H7 (cell line): Measurements from ENCODE around the gene RGMA. TPM values are rescaled to one million over a fixed set of nuclear protein-coding genes. Genes with fewer than 3 reads are reported as not detected.
A peak's percentile ranks its signal among the peaks of the same experiment; 100 is the strongest.

ENCODE experiments used
- DNase-seq: peaks from one replicate; pipeline ENCODE4 v3.0.0; 2012
- H3K27me3 ChIP-seq: 2 replicates; pipeline ENCODE4 v1.6.0; 2011; ENCODE audit warnings: mild to moderate bottlenecking, low read length; ENCODE audit not compliant: control insufficient read depth, insufficient read depth
- H3K36me3 ChIP-seq: replicated peaks from 2 replicates; pipeline ENCODE4 v1.5.1; 2011; ENCODE audit warnings: low read length; ENCODE audit not compliant: control insufficient read depth, insufficient read depth
- H3K4me3 ChIP-seq: 2 replicates; pipeline ENCODE4 v1.5.1; 2011; ENCODE audit warnings: low read depth, mild to moderate bottlenecking, control low read depth, low read length, moderate library complexity; ENCODE audit not compliant: insufficient read depth
- total RNA-seq: library from RNA; depleted of rRNA; stranded (reverse); fragments of >200 nt; shearing (Covaris generic); gene quantifications from 2 replicates; pipeline ENCODE4 v1.2.3, GENCODE V29; 2014; rRNA removed

Gene RGMA, protein sequence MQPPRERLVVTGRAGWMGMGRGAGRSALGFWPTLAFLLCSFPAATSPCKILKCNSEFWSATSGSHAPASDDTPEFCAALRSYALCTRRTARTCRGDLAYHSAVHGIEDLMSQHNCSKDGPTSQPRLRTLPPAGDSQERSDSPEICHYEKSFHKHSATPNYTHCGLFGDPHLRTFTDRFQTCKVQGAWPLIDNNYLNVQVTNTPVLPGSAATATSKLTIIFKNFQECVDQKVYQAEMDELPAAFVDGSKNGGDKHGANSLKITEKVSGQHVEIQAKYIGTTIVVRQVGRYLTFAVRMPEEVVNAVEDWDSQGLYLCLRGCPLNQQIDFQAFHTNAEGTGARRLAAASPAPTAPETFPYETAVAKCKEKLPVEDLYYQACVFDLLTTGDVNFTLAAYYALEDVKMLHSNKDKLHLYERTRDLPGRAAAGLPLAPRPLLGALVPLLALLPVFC
- 32.6 and 34.3 TPM in 2 replicates for total RNA-seq

DNA sequence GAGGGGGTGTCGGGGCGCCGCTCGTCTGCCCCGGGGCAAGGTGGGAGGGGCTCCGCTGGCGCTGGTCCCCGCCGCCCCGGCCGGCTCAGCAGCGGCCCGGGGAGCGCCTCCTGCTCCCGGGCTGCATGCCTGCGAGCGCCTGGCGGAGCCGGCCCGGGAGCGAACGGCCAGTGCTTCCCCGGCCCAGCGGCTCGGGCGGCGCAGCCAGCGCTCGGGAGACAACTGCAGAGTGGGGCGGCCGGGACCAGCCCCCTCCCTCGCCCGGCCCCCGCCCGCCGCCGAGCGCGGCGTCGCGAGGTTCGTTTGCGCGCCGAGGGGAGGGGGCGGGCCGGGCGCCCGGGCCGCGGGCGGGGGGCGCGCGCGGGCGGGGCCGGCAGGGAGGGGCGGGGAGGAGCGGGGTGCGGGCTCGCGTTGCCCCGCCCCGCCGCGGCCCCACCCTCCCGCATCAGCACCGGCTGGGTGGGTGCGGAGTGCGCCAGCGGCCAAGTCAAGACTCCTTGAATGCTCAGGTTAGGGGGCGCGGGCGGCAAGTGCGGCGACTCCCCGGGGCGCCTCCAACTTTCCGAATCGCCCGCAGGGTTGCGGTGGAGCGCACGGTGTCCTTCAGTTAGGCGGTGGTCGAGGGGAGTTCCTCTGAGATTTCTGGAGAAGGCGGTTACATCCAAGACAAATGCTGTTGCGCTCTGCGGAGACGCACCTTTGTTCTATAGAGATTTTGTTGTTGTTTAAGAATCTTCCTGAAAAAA, at the start of gene RGMA:
RGMA (minus strand) TSS at position 231 of the 746 bp plus-strand sequence. CDS start 279 bp downstream, outside the sequence.
- H3K27me3 ChIP-seq, result peaks cover 45% of the 10 kb centered on the region
- DNase-seq, result peak; percentile 97

DNA sequence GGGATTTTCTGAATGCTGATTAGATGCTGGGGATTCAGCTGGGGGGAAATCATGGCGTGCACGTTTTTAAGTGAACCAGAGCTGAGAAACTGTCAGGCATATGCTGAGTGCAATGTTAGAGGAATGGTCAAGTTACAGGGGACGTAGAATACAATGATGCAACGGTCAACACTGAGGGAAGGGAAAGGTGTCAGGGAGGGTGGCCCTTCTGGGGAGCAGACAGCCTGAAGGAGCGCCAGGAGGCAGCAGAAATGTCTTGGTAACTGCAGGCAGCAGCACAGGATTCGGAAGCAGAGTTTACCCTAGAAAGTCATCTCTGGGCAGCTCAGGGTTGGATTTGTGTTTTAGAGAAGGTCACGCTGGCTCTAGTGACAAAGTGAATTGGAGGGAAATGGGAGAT, 47.6 kb upstream of the RGMA start:
- Histone ChIP-seq H3K27me3 (peaks cover 10% of the 10 kb centered on the region), H3K4me3 (no peak overlapping the region), H3K36me3 (no peaks in the 10 kb centered on the region)
- no peak for DNase-seq

More for the DNA sequence above, at the start of gene RGMA:
- no peaks in the 10 kb centered on the region for H3K36me3 ChIP-seq
- H3K4me3 ChIP-seq, result peak within 1 kb of the TSS; percentile 57

DNA sequence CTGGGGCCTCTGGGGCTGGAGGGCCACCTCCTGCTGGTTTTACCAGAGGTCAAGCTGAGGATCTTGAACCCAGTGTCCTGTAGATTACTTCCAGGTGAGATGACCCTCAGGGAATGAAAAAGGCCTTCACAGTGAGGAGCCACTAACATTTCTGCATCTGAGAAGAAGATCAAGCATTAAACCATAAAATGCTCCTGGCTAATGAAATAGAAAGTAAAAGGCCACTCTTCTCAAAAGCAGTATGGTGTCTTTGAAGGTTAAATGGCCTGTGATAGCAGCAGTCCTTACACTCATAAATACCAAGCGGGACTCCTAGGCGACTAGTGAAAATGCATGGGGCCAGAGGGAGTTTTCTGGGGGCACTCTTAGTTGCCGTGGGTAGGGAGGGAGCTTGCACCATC, 47.0 kb upstream of the RGMA start:
- no peaks in the 10 kb centered on the region for H3K36me3 ChIP-seq
- H3K27me3 ChIP-seq, result peaks cover 10% of the 10 kb centered on the region
- no peak for DNase-seq
- no peak overlapping the region for H3K4me3 ChIP-seq

DNA sequence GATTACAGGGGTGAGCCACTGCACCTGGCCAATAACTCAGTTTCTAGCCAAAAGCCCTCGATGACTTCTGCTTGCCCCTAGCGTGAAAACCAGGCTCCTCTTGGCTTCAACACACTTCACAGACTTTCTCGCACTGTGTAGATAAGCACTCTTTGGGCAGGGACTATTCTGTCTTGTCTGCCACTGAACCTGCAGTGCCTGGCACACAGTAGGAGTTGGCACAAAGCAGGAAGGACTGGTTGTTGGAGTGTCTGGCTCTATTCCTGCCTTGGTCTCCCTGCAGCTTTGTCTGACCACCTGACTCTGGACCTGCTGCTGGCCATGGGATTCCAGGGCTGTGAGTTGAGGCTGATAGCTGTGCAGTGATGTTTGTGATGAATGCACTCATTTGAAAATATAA, 46.4 kb upstream of the RGMA start:
- no peak for DNase-seq

DNA sequence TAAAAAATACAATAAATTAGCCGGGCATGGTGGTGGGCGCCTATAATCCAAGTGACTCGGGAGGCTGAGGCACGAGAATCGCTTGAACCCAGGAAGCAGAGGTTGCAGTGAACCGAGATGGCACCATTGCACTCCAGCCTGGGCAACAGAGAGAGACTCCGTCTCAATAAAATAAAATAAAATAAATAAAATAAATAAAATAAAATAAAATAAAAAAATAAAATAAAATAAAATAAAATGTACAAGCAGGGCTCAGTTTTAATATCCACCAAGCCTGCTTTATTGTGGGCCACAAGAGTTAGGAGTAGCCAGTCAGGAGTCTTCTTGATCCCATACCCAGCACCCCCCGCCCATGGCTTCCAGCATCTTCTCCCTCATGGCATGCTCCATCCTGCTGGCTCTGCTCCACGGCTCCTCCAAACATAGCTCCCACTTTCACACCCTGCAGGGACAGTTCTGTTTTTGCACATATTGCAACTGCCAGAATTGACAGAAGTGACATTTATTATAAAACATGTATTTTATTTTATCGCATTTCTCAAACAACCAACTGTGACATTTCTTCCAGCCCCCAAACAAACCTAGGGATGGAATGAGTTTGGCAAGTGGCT, 42.6 kb upstream of the RGMA start:
- DNase-seq, result no peak

More for the DNA sequence above, 46.4 kb upstream of the RGMA start:
- H3K27me3 ChIP-seq, result peaks cover 10% of the 10 kb centered on the region
- H3K4me3 ChIP-seq, result no peak overlapping the region
- no peaks in the 10 kb centered on the region for H3K36me3 ChIP-seq

DNA sequence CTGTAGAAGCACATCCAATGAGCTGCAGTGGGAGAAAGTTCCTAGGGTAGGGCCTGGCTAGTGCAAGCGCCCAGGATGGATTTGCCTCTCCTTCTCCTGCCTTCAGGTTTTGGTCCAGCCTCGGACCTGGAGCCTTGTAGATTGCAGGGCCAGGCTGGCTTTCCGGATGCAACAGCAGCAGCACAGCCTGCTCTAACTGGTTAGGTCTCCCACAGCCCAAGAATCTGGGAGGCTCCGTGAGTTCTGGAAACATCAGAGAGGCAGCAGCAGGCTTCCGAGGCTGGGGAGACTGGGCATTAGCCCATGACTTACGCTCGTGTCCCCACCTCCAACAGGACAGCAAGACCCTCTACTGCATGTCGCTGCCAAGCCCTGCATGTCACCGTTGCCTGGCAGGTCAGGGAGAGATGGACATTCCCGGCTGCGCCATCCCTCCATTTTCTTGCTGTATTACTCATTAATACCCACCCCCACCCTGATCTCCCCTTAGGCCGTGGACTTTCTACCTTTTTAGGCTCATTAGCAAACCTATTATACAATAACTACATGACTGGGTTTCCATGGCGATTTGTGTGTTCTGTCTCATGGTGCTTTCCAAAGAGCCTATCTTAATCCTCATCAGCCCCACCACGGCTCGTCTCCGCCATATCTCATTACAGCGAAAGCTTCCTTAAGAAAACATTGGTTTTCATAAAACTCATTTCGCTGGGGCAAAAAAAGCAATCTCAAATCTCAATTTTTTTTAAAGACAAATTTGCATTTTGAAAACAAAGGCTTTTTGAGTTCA, 40.9 kb upstream of the RGMA start:
- peaks cover 4% of the 10 kb centered on the region; the same call in 1 of the 2 replicates for H3K27me3 ChIP-seq
- DNase-seq, result no peak
- H3K4me3 ChIP-seq, result no peak overlapping the region
- H3K36me3 ChIP-seq, result no peaks in the 10 kb centered on the region

More for the DNA sequence above, 42.6 kb upstream of the RGMA start:
- Histone ChIP-seq H3K27me3 (peaks cover 6% of the 10 kb centered on the region), H3K36me3 (no peaks in the 10 kb centered on the region), H3K4me3 (no peak overlapping the region)

DNA sequence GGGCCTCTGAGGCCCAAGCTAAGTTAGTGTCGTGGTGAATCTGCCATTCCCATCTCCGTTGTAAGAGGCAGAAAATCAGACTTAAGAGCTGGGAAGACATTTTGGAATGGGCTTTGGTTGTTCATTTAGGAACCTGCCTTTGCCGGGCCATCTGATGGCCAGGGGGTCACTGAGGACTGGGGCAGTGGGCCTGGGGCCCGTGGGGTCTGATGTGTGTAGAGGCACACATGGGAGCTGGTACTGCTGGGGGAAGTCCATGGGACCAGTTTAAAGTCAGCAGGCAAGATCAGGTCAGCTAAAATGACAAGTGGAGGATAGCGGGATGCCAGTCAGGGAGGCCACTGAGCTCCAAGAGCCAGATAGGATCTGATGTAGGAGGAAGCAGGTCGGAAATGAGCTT, 38.3 kb upstream of the RGMA start:
- no peaks in the 10 kb centered on the region for H3K27me3 ChIP-seq
- no peaks in the 10 kb centered on the region for H3K36me3 ChIP-seq
- no peak overlapping the region for H3K4me3 ChIP-seq
- DNase-seq, result no peak

DNA sequence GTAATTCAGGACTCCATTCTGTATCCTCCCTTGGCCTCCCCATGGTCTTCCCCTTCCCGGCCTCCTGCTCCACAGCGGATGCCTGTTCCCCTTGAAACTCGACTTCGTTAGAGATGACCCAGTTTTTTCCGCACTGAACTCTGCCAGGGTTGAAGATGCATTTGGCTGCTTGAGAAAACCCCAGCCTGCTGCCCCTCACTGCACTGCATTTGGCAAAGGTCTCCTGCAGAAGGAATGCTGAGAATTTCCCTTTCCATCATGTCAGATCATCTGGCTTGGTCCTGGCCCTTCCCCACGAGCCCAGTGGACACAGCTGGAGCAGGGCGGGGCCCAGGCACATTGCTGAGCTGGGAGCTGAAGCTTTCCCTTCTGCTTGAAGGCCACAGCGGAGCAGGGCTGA, 37.6 kb upstream of the RGMA start:
- no peak overlapping the region for H3K4me3 ChIP-seq

DNA sequence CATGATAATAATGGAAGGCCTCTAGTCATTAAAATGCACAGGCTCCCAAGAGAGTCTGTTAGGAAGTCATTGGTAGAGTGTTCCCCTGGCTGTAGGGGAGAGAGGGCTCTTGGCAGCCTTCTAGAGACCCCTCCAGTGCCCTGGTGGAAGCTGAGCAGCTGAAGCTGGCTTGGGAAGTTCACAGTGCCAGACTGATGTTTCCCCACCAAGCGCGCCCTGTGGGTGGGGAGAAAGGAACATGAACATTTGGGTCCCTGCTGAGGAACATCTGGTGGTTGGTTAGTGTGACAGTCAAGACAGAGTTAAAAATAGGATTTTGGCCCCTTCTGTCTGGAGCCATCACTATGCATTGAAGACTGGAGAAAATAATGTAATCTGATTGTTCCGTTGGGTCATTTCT, 37.1 kb upstream of the RGMA start:
- H3K27me3 ChIP-seq, result no peaks in the 10 kb centered on the region
- no peaks in the 10 kb centered on the region for H3K36me3 ChIP-seq
- no peak overlapping the region for H3K4me3 ChIP-seq
- no peak for DNase-seq

More for the DNA sequence above, 37.6 kb upstream of the RGMA start:
- Histone ChIP-seq H3K36me3 (no peaks in the 10 kb centered on the region), H3K27me3 (no peaks in the 10 kb centered on the region)
- no peak for DNase-seq

DNA sequence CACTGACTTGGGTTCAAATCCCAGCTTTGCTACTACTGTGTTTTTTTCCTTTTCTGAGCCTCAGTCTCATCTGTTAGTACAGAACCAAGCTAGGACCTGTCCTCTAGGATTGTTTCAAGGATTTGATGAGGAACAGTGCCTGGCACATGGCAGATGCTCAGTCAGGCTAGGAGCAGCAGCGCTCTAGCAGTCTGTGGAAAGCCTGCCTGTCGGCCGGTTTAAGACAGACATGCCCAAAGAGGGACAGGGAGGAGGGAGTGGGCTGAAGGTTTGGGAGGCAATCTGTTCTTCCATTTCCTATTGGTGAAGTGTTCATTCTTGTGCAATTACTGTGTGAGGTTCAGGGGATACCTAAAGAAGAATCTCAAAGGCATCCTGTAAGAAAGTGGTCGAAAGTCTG, 35.1 kb upstream of the RGMA start:
- Histone ChIP-seq H3K27me3 (no peaks in the 10 kb centered on the region), H3K4me3 (no peak overlapping the region), H3K36me3 (no peaks in the 10 kb centered on the region)
- DNase-seq, result no peak

DNA sequence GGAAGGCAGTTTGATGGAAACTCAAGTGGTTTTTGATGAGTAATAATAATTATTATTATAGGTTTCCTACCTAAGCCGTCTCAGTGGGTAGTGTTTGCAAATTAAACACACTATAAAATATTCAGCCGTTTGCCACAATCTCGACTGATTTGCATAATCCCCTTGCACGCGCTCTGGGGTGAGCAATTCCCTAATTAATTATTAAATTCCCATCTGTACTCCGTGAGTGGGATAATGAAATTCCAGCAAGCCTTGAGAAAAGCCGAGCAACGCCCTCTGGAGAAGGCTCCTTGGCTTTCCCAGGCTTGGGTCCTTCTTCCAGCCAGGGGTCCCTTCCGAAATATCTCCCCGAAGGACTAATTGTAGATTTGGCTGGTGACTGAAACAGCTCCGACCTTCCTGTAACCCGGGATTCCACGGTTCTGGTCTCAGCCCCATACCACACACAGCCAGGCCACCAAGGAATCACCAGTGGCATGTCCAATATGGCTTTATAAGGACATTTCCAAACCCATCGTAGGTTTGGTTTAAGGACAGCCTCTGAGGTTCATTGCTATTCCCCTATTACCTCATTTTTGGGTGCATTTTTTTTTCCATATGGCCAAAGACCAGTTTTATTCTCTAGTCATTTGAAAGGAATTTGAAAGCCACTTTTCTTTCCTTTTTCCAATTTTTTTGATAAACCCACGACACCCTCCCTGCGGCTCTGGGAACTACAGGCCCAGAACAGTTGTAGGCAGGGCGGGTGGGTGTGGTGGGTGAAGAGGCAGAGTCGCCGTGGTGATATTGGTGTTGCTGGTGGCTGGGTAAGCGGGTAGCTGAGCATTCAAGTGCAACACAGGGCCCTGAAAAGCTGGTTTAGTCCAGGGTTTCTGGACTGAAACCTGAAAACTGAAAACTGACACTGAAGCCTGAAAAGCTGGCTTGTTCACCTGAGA, 33.2 kb upstream of the RGMA start:
- no peaks in the 10 kb centered on the region for H3K27me3 ChIP-seq
- H3K36me3 ChIP-seq, result no peaks in the 10 kb centered on the region
- H3K4me3 ChIP-seq, result no peak overlapping the region
- DNase-seq, result no peak

DNA sequence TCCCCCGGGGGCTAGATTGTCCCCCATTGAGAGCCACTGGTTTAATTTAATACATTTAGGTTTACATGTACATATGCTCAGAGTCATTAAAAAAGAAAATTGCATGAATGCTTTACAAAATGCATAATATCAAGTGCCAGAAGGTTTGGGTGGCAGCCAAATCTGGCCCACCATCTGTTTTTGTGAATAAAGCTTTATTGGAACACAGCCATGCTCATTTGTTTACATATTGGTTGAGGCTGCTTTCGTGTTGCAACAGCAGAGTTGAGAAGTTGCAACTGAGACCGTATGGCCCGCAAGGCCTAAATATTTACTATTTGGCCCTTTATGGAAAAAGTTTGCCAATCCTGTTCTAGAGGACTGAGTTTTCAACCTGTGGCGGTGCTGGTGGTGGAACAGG, 32.1 kb upstream of the RGMA start:
- DNase-seq, result no peak
- Histone ChIP-seq H3K27me3 (no peaks in the 10 kb centered on the region), H3K36me3 (no peaks in the 10 kb centered on the region), H3K4me3 (no peak overlapping the region)

DNA sequence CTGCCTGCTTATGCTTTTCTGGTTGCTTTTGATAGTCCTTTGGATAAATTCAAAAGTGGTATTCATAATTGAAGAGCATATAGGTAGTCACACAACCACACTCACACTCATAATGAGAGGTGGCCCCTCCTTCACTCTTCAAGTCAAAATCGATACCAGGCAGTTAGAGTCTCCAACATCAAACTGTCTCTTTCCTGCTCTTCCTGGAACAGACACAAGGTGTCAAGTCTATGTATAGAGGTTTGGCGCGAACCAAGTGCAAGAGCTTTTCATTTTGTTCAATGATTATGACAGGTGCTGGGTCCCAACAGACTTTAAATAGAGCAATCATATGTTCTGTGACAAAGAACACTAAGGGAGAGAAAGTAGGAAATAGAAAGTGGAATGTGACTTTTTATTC, 29.9 kb upstream of the RGMA start:
- H3K27me3 ChIP-seq, result no peaks in the 10 kb centered on the region
- no peak overlapping the region for H3K4me3 ChIP-seq
- H3K36me3 ChIP-seq, result no peaks in the 10 kb centered on the region
- DNase-seq, result no peak
